Body of pancreas (tissue), 4 donors: ENCODE data around the gene TBC1D9.

Source experiments
- CTCF ChIP-seq, 7 experiments: fragments of 450-650 bp in 4 of 7; fragments of 200-600 bp in 3 of 7; sonication (generic) in 3 of 7; IDR thresholded peaks; one replicate each; pipeline ENCODE4 v1.5.1; 2016 to 2019; ENCODE audit warnings: antibody characterized with exemption in 7 of 7
- POLR2A ChIP-seq, 3 donors: fragments of 450-650 bp; IDR thresholded peaks; one replicate each; pipeline ENCODE4 v1.6.1; 2016; ENCODE audit warnings: antibody characterized with exemption in 3 of 3, mild to moderate bottlenecking in 2 of 3

GRCh38 chr4:140799686-140800225 lies 43.6 kb upstream of the TBC1D9 start:
- TF ChIP-seq CTCF (IDR thresholded peaks at IDR 0.05) (no peak), POLR2A (IDR thresholded peaks at IDR 0.05) (no peak)
